Activated CD8-positive, alpha-beta T cell treated with anti-CD3 and anti-CD28 coated beads for 36 hours (primary cell): ENCODE measurements around the gene CD164L2. TPM values are rescaled to one million over a fixed set of nuclear protein-coding genes. Genes with fewer than 3 reads are reported as not detected.

Experiments
- ATAC-seq: fragments of 200-7000 bp; cut with Tn5 transposase; one replicate; pipeline ENCODE4 v1.10.0; 2021; ENCODE audit warnings: mild to moderate bottlenecking, moderate library complexity
- CTCF ChIA-PET: fragments of 350-600 bp; sonication (Branson Sonifier 250); formaldehyde crosslinking; loops from one replicate; lab custom pipeline; 2021; ENCODE audit warnings: antibody characterized with exemption; lab: Charles Lee
- POLR2A ChIA-PET: fragments of 350-600 bp; sonication (Branson Sonifier 250); formaldehyde crosslinking; loops from one replicate; lab custom pipeline; 2021; ENCODE audit warnings: antibody characterized with exemption; lab: Charles Lee
- DNase-seq: peaks from one replicate; pipeline ENCODE4 v3.0.0-alpha.2; 2020
- H3K27ac Mint-ChIP-seq: one replicate; pipeline ENCODE4 v1.8.0; 2021; ENCODE audit warnings: mild to moderate bottlenecking, mixed read lengths
- H3K27me3 Mint-ChIP-seq: one replicate; pipeline ENCODE4 v1.8.0; 2021; ENCODE audit warnings: mixed read lengths
- H3K36me3 Mint-ChIP-seq: one replicate; pipeline ENCODE4 v1.8.0; 2021; ENCODE audit warnings: low read depth, mixed read lengths
- H3K4me1 Mint-ChIP-seq: one replicate; pipeline ENCODE4 v1.8.0; 2021; ENCODE audit warnings: low read depth, mixed read lengths
- H3K4me3 Mint-ChIP-seq: one replicate; pipeline ENCODE4 v1.8.0; 2021; ENCODE audit warnings: mild to moderate bottlenecking, moderate library complexity, mixed read lengths
- H3K9me3 Mint-ChIP-seq: one replicate; pipeline ENCODE4 v1.8.0; 2021; ENCODE audit warnings: mixed read lengths
- intact Hi-C: fragments of 100-400 bp; cut with micrococcal nuclease; formaldehyde crosslinking; loops from one replicate; pipeline ENCODE4 v1.10.0; 2022
- total RNA-seq, 2 experiments: library from RNA; stranded (reverse); gene quantifications; one replicate each; pipeline ENCODE4 v1.2.3, GENCODE V29; 2021
- TF ChIP-seq, protein P1 (sequence below): fragments of 200-600 bp; IDR thresholded peaks from one replicate; pipeline ENCODE4 v1.8.0; 2022; ENCODE audit warnings: antibody characterized with exemption, mild to moderate bottlenecking

The CD164L2 gene
- total RNA-seq, 2 experiments from 2014 or later: not detected

- TF ChIP-seq, protein P1, sequence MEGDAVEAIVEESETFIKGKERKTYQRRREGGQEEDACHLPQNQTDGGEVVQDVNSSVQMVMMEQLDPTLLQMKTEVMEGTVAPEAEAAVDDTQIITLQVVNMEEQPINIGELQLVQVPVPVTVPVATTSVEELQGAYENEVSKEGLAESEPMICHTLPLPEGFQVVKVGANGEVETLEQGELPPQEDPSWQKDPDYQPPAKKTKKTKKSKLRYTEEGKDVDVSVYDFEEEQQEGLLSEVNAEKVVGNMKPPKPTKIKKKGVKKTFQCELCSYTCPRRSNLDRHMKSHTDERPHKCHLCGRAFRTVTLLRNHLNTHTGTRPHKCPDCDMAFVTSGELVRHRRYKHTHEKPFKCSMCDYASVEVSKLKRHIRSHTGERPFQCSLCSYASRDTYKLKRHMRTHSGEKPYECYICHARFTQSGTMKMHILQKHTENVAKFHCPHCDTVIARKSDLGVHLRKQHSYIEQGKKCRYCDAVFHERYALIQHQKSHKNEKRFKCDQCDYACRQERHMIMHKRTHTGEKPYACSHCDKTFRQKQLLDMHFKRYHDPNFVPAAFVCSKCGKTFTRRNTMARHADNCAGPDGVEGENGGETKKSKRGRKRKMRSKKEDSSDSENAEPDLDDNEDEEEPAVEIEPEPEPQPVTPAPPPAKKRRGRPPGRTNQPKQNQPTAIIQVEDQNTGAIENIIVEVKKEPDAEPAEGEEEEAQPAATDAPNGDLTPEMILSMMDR: no peak
- Mint-ChIP-seq H3K27me3 (no peaks in the 10 kb centered on the region), H3K4me3 (no peak overlapping the region), H3K27ac (no peak overlapping the region), H3K4me1 (peaks cover 29% of the 10 kb centered on the region), H3K36me3 (peaks cover 21% of the 10 kb centered on the region), H3K9me3 (no peaks in the 10 kb centered on the region)
- intact Hi-C loops: loop anchor here (10.0 kb wide), 1 partner anchor 48 kb away; the partner anchor contains the start of gene GPR3
- no peak for DNase-seq
- ATAC-seq: no peak
- ChIA-PET POLR2A (interaction anchor here (0.8 to 1.7 kb wide), 3 partner anchors 10 to 35 kb away, joined by 4 read pairs; no protein-coding TSS in a partner anchor), CTCF (interaction anchor here (0.8 to 8.1 kb wide), 5 partner anchors 9 to 51 kb away, joined by 3 to 91 read pairs (median 4); no protein-coding TSS in a partner anchor)
Observed at GRCh38 chr1:27346991-27347624, 36.0 kb downstream of the CD164L2 start.

DNA sequence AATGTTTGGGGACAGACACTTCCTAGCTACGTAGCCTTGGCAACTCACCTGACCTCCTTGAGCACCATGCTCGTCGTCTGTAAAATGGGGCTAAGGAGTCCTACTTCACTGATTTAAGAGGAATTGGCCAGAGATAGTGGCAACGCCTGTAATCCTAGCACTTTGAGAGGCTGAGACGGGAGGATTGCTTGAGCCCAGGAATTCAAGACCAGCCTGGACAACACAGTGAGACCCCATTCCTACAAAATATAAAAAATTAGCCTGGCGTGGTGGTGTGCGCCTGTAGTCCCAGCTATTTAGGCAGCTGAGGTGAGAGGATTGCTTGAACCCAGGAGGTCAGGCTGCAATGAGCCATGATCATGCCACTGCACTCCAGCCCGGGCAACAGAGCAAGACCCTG, 36.8 kb downstream of the CD164L2 start:
- ChIA-PET POLR2A (interaction anchor here (0.6 to 1.7 kb wide), 3 partner anchors 19 to 34 kb away, joined by 4 read pairs; no protein-coding TSS in a partner anchor), CTCF (interaction anchor here (0.9 to 8.1 kb wide), 4 partner anchors 10 to 70 kb away, joined by 4 to 91 read pairs (median 9); no protein-coding TSS in a partner anchor)
- Mint-ChIP-seq H3K27me3 (no peaks in the 10 kb centered on the region), H3K36me3 (peaks cover 24% of the 10 kb centered on the region), H3K4me1 (peaks cover 33% of the 10 kb centered on the region), H3K27ac (peak overlapping the region; percentile 12), H3K4me3 (no peak overlapping the region), H3K9me3 (no peaks in the 10 kb centered on the region)
- intact Hi-C loops: loop anchor here (10.0 kb wide), 1 partner anchor 48 kb away; the partner anchor contains the start of gene GPR3
- no peak for ATAC-seq
- DNase-seq: no peak
- TF ChIP-seq, protein P1: no peak

GRCh38 chr1:27345272-27345671, 37.9 kb downstream of the CD164L2 start:
- no peaks in the 10 kb centered on the region for H3K9me3 Mint-ChIP-seq
- no peak for DNase-seq
- no peak overlapping the region for H3K27ac Mint-ChIP-seq
- peaks cover 40% of the 10 kb centered on the region for H3K4me1 Mint-ChIP-seq
- CTCF ChIA-PET: interaction anchor here (0.7 to 8.1 kb wide), 5 partner anchors 11 to 49 kb away, joined by 3 to 91 read pairs (median 13); no protein-coding TSS in a partner anchor
- TF ChIP-seq, protein P1: no peak
- no peak overlapping the region for H3K4me3 Mint-ChIP-seq
- no peak for ATAC-seq
- POLR2A ChIA-PET: interaction anchor here (6.1 kb wide), 1 partner anchor 10 kb away, joined by 61 read pairs; no protein-coding TSS in a partner anchor
- H3K27me3 Mint-ChIP-seq: no peaks in the 10 kb centered on the region
- peaks cover 24% of the 10 kb centered on the region for H3K36me3 Mint-ChIP-seq
- intact Hi-C loops: loop anchor here (10.0 kb wide), 1 partner anchor 50 kb away; the partner anchor contains the start of gene GPR3

GRCh38 chr1:27343639-27344025, 39.5 kb downstream of the CD164L2 start:
- intact Hi-C loops: loop anchor here (10.0 kb wide), 1 partner anchor 51 kb away; the partner anchor contains the start of gene GPR3
- POLR2A ChIA-PET: interaction anchor here (0.6 to 6.1 kb wide), 6 partner anchors 11 to 177 kb away, joined by 3 to 61 read pairs (median 8); no protein-coding TSS in a partner anchor

More at GRCh38 chr1:27343639-27344025, 39.5 kb downstream of the CD164L2 start:
- ATAC-seq (no peak), DNase-seq (no peak)
- CTCF ChIA-PET: interaction anchor here (0.6 to 8.1 kb wide), 4 partner anchors 10 to 43 kb away, joined by 3 to 91 read pairs (median 18); no protein-coding TSS in a partner anchor
- H3K36me3 Mint-ChIP-seq: peaks cover 24% of the 10 kb centered on the region
- no peaks in the 10 kb centered on the region for H3K9me3 Mint-ChIP-seq
- H3K4me3 Mint-ChIP-seq: peak overlapping the region; percentile 84
- peaks cover 45% of the 10 kb centered on the region for H3K4me1 Mint-ChIP-seq
- TF ChIP-seq, protein P1: no peak
- peak overlapping the region; percentile 89 for H3K27ac Mint-ChIP-seq
- no peaks in the 10 kb centered on the region for H3K27me3 Mint-ChIP-seq
